Measurements from ENCODE around the gene OPRM1.
A peak's percentile ranks its signal among the peaks of the same experiment; 100 is the strongest.

The OPRM1 gene

GRCh38 chr6:154261688-154262397 is 222.8 kb downstream of the OPRM1 start:
- Histone ChIP-seq H3K4me2 (ENCODE audit: low read length) (peak overlapping the region; percentile 26; the same call in 1 of the 2 replicates), H3K79me2 (ENCODE audit: control insufficient read depth, low read length) (no peaks in the 10 kb centered on the region), H3K9me2 (replicated peaks; ENCODE audit: control insufficient read depth, low read length) (no peaks in the 10 kb centered on the region), H3K27ac (ENCODE audit: low read depth, low read length) (peak overlapping the region; percentile 47), H3K4me3 (ENCODE audit: low read length) (no peak overlapping the region), H3K27me3 (ENCODE audit: control insufficient read depth, low read length) (no peaks in the 10 kb centered on the region), H3K4me1 (ENCODE audit: control insufficient read depth, low read length) (peaks cover 31% of the 10 kb centered on the region), H4K20me1 (ENCODE audit: control insufficient read depth, insufficient read depth, low read depth, low read length) (no peaks in the 10 kb centered on the region), H3F3A (ENCODE audit: control insufficient read depth, insufficient read depth) (no peaks in the 10 kb centered on the region), H3K9me3 (ENCODE audit: control insufficient read depth, insufficient read depth, low read length) (no peaks in the 10 kb centered on the region), H3K36me3 (ENCODE audit: control insufficient read depth, low read length) (no peaks in the 10 kb centered on the region)
- TF ChIP-seq EZH2phosphoT487 (IDR thresholded peaks at IDR 0.05; ENCODE audit: borderline replicate concordance, low read length) (no peak), CTCF (IDR thresholded peaks at IDR 0.05; ENCODE audit: low read depth, low read length, poor library complexity, severe bottlenecking) (no peak)

- Histone ChIP-seq H3K36me3 (ENCODE audit: control insufficient read depth, low read length) (no peaks in the 10 kb centered on the region), H3K4me1 (ENCODE audit: control insufficient read depth, low read length) (peaks cover 8% of the 10 kb centered on the region), H3K4me3 (ENCODE audit: low read length) (no peak overlapping the region), H3K79me2 (ENCODE audit: control insufficient read depth, low read length) (no peaks in the 10 kb centered on the region), H3F3A (ENCODE audit: control insufficient read depth, insufficient read depth) (no peaks in the 10 kb centered on the region), H3K9me2 (replicated peaks; ENCODE audit: control insufficient read depth, low read length) (no peaks in the 10 kb centered on the region), H3K9me3 (ENCODE audit: control insufficient read depth, insufficient read depth, low read length) (no peaks in the 10 kb centered on the region), H3K27me3 (ENCODE audit: control insufficient read depth, low read length) (no peaks in the 10 kb centered on the region), H3K27ac (ENCODE audit: low read depth, low read length) (no peak overlapping the region), H3K4me2 (ENCODE audit: low read length) (no peak overlapping the region), H4K20me1 (ENCODE audit: control insufficient read depth, insufficient read depth, low read depth, low read length) (no peaks in the 10 kb centered on the region)
- no peak for TF ChIP-seq CTCF (IDR thresholded peaks at IDR 0.05; ENCODE audit: low read depth, low read length, poor library complexity, severe bottlenecking)
Observed at GRCh38 chr6:154266560-154267099, 227.6 kb downstream of the OPRM1 start.

GRCh38 chr6:154267508-154268106 is 228.6 kb downstream of the OPRM1 start:
- Histone ChIP-seq H3K27ac (ENCODE audit: low read depth, low read length) (no peak overlapping the region), H3K4me3 (ENCODE audit: low read length) (no peak overlapping the region), H3K4me1 (ENCODE audit: control insufficient read depth, low read length) (no peaks in the 10 kb centered on the region), H3K79me2 (ENCODE audit: control insufficient read depth, low read length) (no peaks in the 10 kb centered on the region), H3K4me2 (ENCODE audit: low read length) (no peak overlapping the region), H3F3A (ENCODE audit: control insufficient read depth, insufficient read depth) (no peaks in the 10 kb centered on the region), H3K36me3 (ENCODE audit: control insufficient read depth, low read length) (no peaks in the 10 kb centered on the region), H3K27me3 (ENCODE audit: control insufficient read depth, low read length) (no peaks in the 10 kb centered on the region), H3K9me2 (replicated peaks; ENCODE audit: control insufficient read depth, low read length) (no peaks in the 10 kb centered on the region), H3K9me3 (ENCODE audit: control insufficient read depth, insufficient read depth, low read length) (no peaks in the 10 kb centered on the region), H4K20me1 (ENCODE audit: control insufficient read depth, insufficient read depth, low read depth, low read length) (no peaks in the 10 kb centered on the region)
- no peak for TF ChIP-seq EZH2phosphoT487 (IDR thresholded peaks at IDR 0.05; ENCODE audit: borderline replicate concordance, low read length)
- no peak for TF ChIP-seq CTCF (IDR thresholded peaks at IDR 0.05; ENCODE audit: low read depth, low read length, poor library complexity, severe bottlenecking)
